Astrocyte of the hippocampus (primary cell): ENCODE measurements around the gene SLC35G1.

Source experiments
- DNase-seq: peaks from one replicate; pipeline ENCODE4 v3.0.0; 2011; ENCODE audit warnings: low read depth, low spot score

SLC35G1 gene

DNA sequence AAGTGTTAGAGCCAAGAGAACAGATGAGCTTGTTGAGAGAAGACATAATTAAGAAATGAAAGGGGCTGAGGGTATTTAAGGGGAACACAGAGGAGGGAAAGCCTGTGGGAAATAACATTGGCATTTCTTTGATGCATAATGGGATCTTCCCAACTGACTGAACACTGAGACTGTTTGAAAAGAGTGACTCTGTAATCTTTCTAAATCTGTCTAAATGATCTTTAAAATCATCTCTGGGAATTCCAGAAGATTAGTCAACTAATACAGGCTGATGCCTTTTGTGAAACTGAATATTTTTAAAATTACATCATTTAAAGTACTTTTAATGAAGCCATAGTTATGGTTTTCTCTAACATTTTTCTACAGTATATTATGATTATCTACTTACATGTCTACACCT lies 17.4 kb upstream of the SLC35G1 start:
- DNase-seq: no peak

DNA sequence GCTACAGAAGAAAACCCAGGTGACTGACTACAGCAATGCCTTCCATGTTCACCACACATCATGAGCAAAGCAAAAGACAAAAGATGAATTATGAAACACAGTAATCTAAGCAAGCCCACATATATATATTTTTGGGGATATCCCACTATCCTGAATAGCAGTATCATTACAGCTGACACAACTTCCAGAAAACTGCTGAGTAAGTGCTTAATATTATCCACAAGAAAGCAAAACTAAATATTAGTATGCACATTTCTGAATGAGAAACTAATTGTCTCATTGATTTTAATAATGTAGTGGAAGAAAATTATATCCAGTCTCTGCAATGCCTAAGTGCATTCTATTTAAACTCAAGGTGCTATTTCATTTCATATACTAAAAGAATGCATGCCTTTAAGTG lies 14.5 kb upstream of the SLC35G1 start:
- no peak for DNase-seq

DNA sequence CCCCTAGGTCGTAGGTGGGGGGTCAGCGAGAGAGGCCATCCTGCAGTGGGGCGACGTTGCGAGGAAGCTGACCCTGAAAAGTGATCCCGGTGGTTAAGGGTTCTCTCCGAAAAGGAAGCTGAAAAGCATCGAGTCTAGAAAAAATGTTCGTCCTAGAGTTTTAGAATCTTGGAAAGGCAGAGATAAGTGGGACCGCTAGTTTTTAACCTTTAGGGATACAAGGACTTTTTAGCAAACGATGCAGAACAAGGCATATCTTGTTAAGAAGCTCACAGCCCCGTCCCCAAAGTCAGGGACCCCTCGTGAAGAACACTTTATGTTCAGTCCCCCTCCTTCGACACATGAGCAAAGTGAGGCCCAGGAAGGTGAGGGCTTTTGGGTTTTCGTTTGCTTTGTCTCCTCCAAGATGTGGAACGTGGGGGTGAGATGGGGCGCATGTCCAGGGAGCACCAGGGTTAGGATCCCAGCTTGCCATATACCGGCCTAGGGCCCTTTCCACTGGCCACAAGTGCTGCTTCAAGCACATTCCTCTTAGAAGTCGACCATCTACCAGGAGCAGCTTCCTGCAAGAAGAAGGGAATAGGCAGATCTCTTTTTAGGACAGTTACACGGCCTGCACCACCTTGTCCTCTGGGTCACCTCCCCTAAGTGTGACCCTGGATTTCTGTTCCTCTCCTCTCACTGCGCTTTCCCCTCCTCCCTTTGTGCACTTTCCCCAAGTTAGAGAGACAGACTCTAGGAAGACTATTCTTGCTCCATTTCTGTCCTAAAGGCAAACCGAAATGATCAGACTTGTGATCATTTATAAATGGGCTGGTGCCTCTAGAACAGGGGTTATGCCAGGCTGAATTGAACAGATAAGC lies 969 bp downstream of the SLC35G1 start:
- DNase-seq: peak; percentile 18

DNA sequence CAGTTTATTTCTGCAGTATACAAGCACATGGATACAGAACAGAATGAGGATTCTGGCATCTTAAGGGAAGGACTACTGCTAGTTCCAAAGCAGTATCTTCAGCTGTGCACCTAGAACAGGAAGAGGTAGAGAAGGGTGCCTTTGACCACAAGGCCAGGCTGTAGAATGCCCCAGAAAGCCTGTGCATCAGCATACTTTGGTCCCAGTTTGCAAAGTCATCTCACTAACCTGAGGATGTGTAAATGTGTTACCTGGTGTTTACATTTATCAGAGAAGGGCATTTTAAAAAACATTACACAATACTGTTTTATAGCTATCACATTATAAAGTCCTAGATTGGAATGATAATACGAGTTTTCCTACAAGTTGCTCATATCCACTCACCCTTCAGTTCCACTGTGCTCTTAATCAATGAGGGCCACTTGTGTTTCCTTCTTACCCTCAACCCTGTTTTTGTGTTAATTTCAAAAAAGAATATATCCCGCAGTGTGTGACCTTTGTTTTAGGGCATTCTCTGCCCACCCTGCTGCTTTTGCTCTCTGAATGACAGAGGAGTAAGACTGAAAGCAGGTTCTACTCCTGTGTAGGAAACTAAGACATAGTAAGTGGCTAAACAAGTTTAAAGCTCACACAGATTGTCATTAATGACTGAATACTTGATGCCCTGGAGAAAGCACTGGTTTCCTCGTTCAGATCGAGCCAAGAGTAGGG lies 3.4 kb downstream of the SLC35G1 start:
- no peak for DNase-seq

DNA sequence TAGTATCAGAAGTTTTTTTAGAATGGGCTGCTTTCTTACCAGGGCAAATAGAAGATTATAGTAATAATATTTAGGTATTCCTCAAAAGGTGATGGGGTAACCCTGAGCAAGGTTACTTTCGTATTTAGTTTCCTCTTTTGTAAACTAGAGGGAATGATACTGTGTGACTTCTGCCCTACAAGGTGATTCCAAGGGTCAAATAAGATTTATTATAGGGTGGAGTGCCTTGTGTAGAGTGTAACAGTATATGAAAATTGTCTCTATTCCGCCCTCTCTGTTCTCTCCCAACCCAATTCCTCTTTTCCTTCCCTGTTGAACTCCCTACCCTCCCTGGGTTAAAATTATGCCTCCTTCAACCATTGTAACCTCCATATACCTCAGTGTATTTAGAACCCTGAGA lies 5.3 kb downstream of the SLC35G1 start:
- no peak for DNase-seq

DNA sequence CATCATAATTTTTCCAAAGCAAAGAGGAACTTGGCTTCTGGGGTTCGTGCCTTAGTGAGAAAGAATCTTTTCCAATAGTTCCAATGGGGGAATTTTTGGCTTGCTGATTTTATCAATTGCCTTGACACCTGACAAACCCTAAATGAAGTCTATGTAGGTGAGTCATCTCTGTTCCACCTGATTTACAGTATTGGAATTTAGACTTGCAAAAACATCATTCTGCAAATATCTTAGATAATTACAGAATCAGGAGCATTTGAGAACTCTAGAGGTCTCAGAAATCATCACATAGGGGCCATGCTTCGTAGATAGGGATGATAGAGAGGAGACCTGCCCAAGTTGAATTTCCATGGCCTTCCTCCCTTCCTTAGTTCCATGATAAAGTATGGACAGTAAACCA lies 9.3 kb downstream of the SLC35G1 start:
- no peak for DNase-seq

DNA sequence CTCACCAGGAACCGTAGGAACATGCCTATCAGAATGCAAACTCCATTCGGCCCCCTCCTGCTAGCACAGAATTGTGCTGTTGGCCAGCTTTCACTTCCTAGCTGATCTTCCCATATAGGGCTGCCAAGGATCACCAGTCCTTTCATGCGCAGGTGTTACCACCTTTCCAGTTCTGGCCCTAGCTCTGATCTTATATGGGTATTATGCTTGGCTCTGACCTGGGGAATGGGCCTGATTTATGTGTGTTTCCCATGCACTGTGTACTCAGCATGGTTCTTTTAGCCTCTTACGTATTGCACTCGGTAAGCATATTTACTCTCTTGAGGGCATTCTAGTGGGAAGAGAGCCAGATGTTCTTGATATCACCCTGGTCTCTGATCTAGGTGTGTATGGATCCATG lies 11.1 kb downstream of the SLC35G1 start:
- no peak for DNase-seq

DNA sequence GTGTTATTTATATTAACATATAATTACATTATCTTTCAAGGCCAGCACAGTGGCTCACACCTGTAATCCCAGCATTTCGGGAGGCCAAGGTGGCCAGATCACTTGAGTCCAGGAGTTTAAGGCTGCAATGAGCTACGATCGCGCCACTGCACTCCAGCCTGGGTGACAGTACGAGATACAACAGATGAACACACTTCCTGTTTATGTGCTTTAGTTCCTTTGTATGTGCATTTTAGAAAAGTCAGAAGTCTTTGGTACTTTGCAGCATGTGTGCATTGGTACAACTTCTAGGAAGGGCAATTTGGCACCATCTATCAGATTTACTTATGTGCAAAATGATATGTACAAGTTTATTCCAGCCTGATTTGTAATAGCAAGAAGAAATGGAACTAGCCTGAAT lies 13.3 kb downstream of the SLC35G1 start:
- DNase-seq: no peak

DNA sequence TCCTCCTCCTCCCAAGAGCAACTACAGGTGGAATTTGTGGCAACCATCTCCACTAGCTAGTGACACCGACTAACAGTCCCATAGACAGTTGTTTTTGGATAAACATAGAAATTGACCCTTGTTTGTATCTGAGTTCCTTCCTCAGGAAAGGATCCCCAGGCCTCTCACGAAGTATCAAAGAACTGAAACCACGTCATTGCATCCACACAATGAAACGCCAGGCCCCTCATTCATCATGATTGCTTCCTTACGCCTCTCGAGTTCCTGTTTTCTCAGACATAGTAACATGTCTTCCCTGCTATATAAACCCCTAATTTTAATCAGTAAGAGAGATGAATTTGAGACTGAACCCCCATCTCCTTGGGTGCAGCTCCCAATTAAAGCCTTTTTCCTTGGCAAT lies 18.1 kb downstream of the SLC35G1 start:
- DNase-seq: no peak

DNA sequence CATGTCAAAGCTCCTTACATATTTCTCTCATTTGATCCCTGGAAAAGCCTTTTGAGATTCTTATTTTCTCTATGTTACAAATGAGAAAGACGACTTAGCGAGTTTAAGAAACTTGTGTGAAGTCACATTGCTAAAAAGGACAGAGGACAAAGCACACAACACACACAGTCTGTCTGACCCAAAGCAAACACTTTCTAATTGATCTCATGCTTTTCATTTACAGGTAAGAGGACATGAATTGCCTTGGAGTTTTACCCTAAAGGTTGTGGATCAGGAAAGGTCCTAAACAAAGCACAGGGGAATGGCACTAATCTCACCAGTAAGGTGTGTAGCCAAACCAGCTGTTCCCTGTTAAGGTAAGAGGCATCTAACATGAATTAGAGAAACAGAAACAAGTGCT lies 18.7 kb downstream of the SLC35G1 start:
- no peak for DNase-seq

DNA sequence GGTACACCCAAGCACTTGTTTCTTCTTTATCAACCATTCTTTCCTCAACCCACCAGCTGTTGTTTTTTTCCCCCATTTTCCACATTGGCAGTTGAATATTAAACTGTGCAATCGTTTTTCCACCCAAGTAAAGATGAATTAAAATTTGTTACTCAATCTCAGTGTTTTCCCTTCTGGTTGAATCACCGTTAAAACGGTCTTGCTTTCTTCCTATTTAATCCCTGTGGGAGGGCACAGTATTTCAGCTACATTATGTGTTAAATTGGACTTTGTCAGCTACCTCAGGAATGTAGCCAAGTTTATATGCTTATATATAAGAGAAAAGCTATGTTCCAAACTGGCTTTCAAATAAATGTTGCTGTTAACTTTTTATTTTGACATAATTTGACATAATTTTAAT lies 19.9 kb downstream of the SLC35G1 start:
- DNase-seq: no peak

DNA sequence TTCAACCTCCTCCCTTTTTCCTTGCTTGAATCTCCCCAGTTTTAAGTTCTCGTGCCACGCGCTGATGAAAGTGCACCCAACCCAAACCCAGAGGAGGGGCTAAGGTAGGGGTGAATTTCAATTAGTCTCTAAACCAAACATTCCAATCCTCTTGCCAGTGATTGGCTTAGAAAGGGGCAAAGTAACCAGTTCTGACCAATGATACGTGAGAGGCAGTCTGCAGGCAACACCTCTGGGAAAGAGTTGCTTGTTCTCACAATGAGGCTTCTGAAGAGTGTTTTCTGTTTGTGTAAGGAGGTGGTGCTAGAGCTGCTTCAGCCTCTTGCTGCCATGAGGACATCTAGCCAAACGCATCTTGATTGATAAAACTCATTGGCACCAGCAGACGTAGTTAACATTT lies 21.8 kb downstream of the SLC35G1 start:
- no peak for DNase-seq

DNA sequence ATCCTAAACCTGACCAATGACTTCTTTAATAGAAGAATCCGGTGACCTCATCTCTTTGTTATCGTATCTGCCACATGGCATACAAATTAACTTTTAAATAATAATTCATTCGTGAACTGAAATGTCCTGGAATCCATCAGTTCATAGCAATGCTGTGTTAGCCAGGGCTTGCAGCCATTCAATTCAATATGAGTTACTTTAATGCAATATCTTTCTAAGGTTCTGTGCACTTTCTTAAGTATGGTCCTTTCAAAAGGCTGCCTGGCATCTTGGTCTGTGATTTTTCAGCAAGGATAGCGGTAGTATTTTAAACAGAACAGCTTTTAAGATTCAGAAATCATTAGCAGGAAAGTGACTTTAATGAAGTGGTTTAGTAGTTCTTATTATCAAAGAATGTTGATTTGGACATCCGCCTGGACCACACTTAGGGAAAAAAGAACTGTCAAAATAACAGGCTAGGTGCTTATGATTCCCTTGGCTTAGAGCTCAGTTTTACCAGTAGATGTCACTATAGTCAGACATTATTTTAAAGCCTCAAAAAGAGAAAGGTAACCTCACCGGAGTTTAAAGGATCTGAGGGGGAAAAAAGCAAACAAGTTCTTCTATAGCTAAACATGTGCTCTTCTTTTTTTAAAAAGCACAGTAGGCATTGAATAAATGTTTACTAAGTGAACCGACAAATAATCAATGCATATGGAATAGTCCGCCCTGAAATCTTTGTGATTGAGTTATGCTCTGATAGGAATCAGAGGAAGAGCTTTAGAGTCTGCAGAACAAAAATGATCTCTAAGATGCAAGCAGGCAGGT lies 22.7 kb downstream of the SLC35G1 start:
- DNase-seq: peak; percentile 66

DNA sequence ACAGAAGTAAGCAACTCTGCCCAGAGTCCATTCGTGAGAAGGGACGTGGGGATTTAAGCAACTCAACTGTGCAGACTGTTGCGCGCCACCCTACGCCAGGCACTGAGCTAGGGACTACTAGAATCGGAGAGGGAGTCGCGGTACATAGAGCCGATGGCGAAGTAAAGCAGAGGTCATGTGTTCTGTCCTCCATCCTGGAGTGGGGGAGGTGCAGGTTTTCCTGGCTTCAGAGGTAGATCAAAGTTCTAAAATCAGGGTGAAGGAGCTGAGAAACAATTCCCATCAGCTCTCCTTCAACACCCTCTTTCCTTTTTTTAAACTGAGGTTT lies 23.2 kb downstream of the SLC35G1 start:
- DNase-seq: no peak

DNA sequence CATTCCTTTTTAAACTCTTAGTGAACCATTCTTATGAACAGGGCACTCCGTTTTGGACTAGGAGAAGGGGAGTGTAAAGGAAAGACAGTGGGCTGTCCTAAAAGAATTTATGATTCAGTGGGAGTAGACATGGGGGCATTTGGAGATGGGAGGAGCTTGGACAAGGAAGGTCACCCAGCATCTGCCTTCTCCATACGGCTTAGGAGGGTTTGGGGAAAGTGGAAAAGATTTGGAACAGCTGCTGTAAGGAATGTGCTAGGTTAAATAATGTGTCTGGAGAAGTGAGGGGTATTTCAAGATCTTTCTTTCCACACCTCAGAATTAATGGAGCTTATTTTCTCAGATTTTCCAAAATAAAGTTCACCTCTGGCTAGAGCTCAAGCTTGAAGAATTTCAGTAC lies 24.0 kb downstream of the SLC35G1 start:
- DNase-seq: no peak

DNA sequence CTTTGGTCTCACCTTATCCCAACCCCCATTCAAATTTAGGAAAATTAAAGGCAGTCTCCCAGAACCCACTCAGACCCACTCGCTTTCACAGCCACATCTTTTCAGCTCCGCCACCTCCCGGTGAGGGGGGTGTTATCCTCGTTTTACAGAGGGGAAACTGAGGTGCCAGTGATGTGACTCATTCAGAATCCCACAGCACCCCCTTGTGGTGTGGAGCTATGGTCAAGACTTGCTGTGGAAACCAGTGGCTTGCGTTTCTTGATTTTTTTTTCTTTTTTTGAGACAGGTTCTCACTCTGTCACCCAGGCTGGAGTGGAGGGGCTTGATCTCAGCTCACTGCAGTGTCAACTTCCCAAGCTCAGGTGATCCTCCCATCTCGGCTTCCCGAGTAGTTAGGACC lies 27.6 kb downstream of the SLC35G1 start:
- DNase-seq: no peak

DNA sequence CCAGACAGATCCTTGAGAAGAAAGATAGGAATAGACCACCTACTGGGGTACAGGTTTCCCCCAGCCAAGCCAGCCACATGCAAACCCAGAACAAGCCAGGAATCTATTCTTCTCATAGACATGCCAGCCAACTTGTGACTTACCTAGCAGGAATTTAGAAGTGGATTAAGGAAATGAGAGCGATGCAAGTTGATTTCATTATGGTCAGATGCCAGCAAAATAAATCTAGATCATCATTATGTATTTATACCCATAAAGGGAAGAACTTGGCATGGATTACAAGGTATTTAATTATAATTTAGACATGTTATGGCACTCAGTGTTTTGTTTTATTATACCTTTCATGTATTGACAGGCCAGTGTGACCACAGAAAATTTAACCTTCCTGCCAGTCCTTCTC lies 32.8 kb downstream of the SLC35G1 start:
- DNase-seq: peak; percentile 53

DNA sequence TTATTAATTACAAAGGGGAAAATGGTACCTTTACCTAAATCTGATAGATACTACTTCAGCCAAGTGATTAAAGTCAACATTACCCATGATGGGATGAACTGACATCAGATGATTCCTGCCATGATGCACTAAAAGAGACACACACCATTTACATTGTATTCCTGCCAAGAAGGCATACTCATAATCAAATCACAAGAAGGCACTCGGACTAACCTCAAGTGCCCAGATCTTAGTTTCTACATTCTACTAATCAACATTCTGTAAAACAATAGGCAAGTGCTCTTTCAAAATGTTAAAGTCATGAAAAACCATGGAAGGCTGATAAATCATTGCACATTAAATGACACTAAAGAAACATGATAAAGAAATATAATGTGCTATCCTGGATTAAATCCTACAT lies 44.4 kb downstream of the SLC35G1 start:
- DNase-seq: no peak

DNA sequence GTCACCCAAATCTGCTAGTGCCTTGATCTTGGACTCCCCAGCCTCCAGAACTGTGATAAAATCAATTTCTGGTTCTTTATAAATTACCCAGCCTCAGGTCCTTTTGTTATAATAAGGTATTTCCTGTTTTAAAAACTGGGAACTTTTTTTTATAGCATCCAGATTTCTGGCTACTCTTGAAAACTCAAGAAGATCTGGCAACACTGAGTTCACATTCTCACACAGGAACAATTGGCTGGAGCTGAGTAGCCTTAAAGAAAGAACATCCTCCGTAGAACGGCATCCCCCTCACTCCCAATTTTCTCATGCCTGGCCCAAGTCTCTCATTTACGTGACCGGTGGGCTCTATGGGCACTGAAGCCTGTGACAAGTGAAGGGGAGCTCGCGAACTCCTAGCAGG lies 47.1 kb downstream of the SLC35G1 start:
- DNase-seq: no peak

DNA sequence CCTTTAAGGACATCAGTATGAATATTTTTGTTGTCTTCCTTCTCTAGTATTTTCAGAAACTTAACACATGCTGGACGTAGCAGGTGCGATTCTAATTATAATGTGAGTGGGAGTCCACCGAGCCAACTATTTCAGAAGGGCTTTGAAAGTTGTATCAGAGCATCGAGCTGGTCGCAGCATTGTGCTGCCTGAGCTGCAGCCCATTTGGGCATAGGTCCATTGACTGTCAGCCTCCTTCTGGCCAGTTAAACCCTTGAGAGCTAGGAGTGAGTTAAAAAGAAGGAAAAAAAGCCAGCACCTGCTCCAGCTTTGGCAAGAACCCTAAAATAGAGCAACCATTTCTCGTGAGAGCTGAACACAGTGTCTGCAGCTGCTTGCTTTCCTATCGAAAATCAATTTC lies 47.8 kb downstream of the SLC35G1 start:
- DNase-seq: no peak

DNA sequence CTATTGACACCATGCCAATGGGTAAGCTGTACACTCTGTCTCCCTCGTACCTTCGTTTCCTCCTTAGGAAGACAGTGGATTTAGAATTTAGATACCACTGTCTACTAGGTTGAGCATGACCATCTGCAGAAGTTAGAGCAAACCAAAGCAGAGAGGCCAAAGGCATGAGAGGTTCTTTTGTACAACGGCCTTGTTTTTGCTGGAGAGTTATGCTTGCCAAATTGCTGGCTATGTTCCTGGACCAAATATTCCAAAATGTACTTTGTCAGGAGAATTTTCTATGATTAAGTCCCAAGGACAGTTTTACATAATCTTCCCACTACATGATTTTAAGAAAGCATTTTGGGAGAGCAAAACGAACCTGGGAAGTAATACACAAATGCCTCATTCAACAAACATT lies 52.0 kb downstream of the SLC35G1 start:
- peak; percentile 4 for DNase-seq

DNA sequence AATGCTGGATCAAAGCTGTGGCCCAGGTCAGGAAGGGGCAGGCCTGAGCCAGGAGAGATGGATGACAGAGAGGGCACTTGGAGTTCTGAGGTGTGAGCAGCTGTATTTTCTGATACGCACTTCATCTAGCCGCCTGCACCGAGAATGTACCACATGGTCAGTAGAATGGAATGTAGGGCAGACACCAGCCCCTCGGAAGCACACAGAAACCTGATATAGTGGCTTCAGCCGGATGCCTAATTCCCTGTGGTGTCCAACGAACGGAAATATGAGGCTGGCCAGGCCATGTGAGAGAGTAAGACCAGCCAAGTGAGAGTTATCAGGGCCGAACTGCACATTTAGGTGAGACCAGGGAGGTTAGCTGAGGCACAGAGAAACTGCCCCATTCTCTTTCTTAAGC lies 53.3 kb downstream of the SLC35G1 start:
- peak; percentile 89 for DNase-seq

DNA sequence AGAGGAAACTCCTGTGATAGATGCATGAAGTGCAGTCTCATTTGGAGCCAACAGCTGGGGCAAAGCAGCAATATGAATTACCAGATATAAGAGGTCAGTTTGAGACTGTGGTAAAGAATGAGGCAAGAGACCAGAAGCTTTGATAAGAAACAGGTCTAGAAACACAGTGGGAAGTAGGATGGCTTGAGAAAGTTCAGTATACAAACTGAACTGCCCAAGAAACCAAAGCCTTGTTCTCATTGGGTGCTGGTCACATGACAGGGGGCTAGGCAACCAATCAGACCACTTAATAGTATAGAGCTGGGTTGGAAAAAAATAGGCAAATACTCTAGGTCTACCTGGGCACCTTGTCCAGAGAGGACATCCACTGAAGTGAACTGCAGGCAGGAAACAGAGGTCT lies 53.7 kb downstream of the SLC35G1 start:
- DNase-seq: no peak
